Activated T-cell treated with anti-CD3 and anti-CD28 coated beads for 24 hours (primary cell): ENCODE data around the gene FAM3D.

Experiments used
- DNase-seq: peaks from one replicate; pipeline ENCODE4 v3.0.0-alpha.2; 2020; ENCODE audit warnings: low read depth

The FAM3D gene

GRCh38 chr3:58627570-58627885 is 39.0 kb downstream of the FAM3D start:
- DNase-seq = no peak

DNA sequence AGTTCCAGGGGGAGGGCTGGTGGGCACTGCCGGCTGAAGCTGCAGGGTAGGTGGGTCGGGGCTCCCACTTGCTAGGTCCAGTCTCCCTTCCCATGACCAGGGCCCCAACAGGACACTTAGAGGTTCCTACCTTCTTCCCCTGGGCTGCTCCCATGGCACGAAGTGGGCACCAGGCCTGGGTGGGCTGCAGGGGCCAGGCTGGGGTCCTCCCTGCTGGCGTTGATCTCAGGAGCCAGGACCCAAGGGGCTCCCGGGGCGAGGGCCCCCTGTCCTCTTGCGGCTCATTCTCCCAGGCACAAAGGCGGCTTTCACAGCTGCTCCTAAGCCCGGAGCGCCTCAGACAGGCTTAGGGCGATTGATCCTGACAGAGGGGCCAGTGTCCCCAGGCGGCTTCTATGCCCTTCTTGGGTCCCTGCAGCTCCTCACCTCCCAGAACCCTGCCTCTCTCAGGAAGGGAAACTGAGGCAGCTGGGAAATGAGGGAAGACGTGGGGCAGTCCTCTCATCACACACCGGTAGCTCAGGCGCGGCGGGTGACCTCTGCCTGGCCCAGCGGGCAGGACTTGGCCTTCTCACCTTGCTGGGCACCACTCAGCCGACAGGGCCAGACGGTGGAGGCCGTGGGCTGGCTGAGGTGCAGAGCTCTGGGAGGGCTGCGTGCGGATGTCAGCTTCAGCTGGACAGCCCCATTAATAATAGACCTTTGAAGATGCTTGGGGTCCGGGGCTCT is 39.6 kb downstream of the FAM3D start:
- no peak for DNase-seq

- DNase-seq = no peak
Observed at GRCh38 chr3:58625196-58625824, 41.3 kb downstream of the FAM3D start.

- DNase-seq = no peak
Observed at GRCh38 chr3:58624550-58624949, 42.0 kb downstream of the FAM3D start.

DNA sequence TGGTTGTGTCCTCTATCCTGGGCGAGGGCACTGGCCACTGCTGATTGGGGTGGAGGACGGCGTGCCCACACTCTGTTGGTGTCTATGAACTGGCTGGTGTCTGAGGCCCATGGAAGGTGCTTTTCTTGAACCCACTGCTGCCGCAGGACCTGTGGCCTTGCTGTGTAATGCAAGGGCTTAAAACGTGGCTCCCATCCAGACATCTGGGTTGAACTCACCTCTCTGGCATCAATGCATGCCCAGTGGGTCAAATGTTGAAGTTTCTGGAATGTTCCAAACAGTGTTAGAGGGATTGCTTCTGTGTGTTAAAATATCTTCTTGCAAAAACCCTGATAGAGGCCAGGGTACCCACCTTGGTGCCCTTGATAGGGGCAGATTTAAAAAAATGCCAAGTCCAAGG is 42.6 kb downstream of the FAM3D start:
- no peak for DNase-seq

GRCh38 chr3:58623478-58623877 is 43.1 kb downstream of the FAM3D start:
- no peak for DNase-seq

DNA sequence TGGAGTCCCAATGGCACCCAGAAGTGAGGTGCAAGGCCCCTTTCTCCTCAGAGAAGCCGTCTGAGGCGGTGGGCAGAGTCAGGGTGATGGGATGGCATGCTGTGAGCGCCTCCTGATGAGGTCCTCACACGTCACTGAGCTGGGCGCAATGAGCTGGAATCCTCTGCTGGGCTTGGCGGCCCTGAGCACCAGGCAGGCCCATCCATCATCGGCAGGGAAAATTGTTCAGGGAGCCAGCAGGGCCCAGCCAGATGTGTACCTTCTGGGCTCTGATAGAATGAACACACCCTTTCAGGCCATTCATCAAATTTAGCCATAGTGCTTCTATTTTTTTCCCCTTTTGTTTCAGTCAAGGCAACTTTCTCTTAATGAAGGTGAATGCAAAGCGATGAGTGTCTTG is 43.7 kb downstream of the FAM3D start:
- DNase-seq = no peak

DNA sequence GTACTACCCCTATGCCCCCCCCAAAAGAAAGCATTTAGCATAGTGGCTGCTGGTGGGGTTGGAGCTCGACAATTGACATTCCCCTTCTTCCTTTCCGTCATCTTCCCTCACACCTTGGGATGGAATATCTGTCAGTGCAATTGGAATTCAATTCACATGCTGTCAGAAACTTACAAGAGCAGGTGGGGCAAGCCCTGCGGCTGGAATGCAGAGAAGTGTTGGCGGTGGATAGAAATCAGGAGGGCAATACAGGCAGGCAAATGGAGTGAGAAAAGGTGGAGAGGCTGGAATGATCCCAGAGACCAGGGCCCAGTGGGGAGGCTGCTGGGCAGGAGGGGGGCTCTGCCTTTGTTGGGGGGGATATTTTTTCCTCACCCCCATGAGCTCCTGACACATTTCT is 44.1 kb downstream of the FAM3D start:
- no peak for DNase-seq

DNA sequence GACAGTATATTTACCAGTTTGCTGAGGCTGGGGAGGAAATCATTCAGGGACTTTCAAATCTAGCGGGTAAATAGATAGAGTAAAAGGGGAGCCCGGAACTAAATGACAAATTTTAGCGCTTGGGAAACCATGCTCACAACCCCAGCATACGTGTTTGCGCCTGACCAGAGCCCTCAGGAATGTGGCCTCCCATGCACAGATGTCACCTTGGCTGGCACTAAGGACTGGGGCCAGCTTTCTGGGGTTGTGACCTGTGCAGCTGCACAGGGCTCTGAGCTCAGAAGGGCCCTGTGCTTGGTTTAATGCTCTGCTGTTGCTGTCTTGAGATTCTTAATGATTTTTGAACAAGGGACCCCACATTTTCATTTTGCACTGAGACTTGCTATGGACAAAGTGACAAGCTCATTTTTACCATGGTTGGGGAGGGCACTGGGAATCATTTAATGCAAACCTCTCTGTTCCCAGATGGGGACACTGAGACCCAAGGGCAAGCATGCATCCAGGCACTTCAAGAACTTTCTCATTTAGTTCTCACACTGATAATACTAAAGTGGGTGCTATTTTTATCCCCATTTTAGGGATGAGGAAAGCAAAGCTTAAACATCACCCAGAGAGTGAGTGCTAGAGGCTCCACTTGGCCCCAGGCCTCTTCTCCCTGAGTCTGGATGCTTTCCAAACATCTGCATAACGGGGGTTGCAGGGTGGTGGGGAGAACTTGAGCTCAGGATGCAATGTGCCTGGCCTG is 45.3 kb downstream of the FAM3D start:
- DNase-seq = no peak

GRCh38 chr3:58620421-58620820 is 46.2 kb downstream of the FAM3D start:
- no peak for DNase-seq

DNA sequence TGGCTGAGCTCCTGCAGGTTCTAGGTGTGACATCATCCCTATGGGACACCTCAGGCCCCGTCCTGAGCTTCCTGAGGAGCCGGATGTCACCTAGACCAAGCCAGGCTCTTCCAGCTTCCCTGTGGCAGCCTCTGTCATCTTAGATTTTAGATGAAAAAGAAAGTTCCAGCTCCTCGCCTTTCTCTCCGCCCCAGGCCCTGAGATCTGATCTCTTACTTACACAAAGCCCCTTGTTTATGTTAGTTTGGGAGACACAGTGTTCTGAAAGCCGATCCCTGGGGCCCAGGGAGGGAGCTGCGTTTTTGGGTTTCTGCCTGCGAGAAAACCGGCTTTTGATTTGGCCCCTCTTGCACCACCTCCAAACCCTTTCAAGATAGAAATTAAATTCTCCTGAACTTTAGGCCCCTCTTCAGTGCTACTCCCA is 49.2 kb downstream of the FAM3D start:
- no peak for DNase-seq

- DNase-seq = no peak
Observed at GRCh38 chr3:58613236-58614132, 53.1 kb downstream of the FAM3D start.

GRCh38 chr3:58612830-58613229 is 53.7 kb downstream of the FAM3D start:
- DNase-seq = no peak

GRCh38 chr3:58609990-58610389 is 56.6 kb downstream of the FAM3D start:
- no peak for DNase-seq

DNA sequence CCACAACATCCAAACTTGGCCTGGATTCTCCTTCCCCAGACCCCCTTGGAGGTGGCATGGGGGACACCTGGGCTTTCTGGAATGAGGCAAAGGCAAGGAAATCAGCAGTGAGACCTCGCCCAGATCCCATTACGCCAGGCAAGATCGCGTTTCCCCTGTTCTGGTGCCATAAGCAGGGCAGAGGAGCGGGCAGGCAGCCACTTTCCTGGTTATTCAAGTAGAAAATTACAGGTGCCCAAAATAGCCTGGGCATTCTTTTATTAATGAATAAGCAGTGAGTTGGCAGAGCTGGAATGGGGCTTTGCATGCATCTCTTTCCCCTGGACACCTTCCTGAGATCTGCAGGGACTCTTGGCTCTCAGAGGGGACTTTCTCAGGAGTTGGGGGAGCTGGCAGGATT is 57.9 kb downstream of the FAM3D start:
- no peak for DNase-seq

GRCh38 chr3:58607816-58608215 is 58.8 kb downstream of the FAM3D start:
- no peak for DNase-seq

GRCh38 chr3:58606693-58607092 is 59.9 kb downstream of the FAM3D start:
- no peak for DNase-seq

- no peak for DNase-seq
Observed at GRCh38 chr3:58604031-58604430, 62.5 kb downstream of the FAM3D start.

DNA sequence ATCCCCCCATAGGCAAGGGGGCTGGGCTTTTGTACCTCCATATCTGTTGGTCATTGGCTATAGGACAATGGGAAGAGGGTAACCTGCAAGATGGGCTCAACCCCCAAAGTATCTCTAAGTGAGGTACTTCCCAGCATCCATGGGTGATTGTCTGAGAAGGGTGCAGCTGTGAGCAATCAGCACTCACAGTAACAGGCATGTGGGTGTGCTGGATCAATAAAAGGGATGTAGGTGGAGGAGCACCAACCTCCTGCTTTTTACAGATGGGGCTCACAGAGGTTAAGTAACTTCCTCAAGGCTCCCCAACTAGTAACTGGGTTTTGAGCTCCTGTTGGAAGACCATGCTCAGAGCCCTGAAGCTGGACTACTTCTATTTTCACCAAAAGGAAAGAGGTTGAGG is 63.0 kb downstream of the FAM3D start:
- no peak for DNase-seq

GRCh38 chr3:58597770-58598310 is 68.7 kb downstream of the FAM3D start:
- DNase-seq = no peak

DNA sequence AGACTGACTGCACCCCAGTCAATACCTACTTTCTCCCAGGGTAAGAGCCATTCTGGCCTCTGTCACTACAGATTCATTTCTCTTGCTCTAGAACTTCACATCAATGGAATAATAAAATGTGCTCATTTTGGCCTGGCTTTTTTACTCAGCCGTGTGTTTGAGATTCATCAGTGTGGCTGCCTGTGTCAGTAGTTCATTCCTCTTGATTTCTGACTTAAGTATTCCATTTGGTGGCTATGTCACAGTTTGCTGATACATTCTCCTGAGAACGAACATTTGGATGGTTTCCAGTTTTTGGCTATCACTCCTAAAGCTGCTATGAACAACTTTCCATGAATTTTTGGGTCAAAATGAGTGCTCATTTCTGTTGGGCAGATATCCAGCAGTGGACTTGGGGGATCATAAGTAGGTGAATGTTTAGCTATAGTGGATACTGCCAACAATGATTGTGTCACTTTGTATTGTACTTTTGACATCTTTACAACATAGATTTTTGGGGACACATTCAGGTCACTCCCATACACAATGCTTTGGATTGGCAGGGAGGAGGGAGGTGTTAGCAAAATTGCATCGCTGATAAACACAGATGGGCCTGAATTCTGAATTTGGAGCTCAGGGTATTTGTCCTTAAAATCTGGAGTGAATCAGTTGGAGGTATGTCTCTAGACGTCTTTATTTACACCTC is 69.6 kb downstream of the FAM3D start:
- DNase-seq = no peak

DNA sequence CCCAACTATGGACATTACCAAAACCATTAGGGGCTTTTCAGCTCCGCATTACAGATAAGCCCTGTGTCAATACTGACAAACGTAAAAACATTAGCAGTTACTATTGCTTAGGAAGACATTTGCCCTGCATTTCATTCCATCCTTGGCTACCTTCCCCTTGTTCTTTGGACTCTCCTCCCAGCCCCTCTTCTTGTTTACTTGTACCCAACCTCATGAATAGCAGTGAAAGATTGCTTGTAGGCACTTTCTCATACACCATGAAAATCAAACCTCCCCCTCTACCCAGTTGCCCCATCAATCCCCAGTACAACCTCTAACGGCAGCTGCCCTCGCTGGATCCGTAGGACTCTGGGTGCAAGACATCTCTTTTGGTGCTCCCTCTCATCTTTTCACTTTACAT is 72.5 kb downstream of the FAM3D start:
- DNase-seq = no peak
